GM12892 (cell line): ENCODE measurements around the gene C15orf40.

Experiments used
- POLR2A ChIP-seq: IDR thresholded peaks from 2 replicates; pipeline ENCODE4 v1.6.1; 2011; ENCODE audit warnings: low read depth, low read length, control low read depth
- POLR2AphosphoS5 ChIP-seq: IDR thresholded peaks from 2 replicates; pipeline ENCODE4 v1.6.1; 2011; ENCODE audit warnings: low read depth, low read length, control low read depth
- TAF1 ChIP-seq: IDR thresholded peaks from 2 replicates; pipeline ENCODE4 v1.6.1; 2011; ENCODE audit warnings: low read depth, mild to moderate bottlenecking, control low read depth, low read length, borderline replicate concordance

DNA sequence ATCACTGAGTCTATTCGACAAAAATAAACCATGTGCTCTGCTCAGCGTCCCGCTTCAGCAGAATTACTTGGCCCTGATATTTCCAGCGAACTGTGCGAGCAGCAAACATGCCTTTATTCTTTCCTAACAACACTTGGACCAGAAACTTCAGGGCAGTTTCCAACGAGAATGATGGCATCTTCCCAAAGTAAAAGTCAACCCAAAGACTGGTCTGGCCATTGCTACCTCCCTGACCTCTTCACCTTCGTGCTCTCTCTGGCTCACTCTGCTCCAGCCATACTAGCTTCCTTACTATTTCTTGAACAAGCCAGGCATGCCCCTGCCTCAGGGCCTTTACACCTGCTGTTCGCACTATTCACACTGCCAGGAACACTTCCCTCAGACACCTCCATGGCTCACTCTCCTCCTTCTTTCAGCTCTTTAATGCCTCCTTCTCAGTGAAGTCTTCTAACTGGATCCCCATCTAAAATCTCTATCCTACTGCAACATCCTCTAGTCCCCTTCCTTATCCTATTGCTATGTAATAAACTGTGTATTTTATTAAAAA, 65.2 kb downstream of the C15orf40 start:
- TF ChIP-seq POLR2A: no peak
- TF ChIP-seq TAF1: no peak
- no peak for TF ChIP-seq POLR2AphosphoS5
